Activated CD4-positive, CD25-positive, alpha-beta regulatory T cell treated with anti-CD3 and anti-CD28 coated beads, Interleukin-2, amount 50 U/mL, for 16 hours (primary cell): ENCODE results near the gene NDRG2.
"Not testable (repeated sequence)": the region's sequence is repeated elsewhere in the genome, so short reads cannot be mapped to it uniquely, and the experiment has no call there.

Experiments used
- DNase-seq: peaks from one replicate; pipeline ENCODE4 v3.0.0-alpha.2; 2020; ENCODE audit warnings: low read depth, low spot score

NDRG2 gene

DNA sequence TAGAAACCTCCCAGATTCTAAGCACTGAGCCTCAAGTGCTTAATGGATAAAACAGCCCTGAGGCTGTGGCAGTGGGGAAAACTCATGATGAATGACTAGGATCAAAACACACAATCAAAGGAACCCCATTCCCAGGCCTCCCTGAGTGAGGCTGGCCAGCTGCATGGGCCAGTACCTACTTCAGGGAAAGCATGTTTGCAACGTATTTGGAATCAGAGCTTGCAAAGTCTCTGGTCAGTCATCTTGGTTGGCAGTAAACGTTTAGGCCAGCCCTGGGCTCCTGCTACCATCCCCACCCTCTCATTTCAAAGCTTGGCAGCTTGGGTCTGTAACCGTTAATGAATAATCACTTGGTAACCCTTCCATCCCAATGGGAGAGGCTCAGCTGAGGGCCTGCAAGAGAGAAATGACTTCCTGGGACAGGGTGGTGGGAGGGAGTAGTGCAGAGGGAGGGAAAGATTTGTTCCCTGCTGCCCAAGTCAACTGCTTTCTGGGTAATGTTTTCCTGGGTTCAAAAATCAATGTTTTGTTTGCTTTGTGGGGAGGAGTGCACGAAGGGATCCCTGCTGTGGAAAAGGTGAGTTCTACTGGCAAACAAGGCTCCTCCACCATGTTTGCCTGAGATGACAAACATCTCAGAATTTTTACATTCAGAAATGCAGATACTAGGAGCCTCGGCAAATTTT is 30.7 kb upstream of the NDRG2 start:
- DNase-seq: no peak

DNA sequence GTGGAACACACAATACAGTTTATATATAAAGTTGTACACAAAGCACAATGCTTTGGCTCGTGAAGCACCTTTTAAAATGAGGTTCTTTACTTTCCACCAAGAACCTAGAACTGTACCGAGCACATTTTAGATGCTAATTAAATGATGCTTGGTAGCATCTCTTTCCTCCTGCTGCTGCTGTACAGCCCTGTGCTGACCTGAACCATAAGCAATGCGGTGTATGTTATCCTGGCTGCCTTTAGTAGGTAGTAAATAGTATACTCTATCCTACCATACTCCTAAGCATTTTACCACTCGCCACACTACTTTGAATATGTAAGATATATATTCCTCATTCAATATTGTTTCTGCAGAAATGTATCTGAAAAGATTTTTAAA is 29.9 kb upstream of the NDRG2 start:
- DNase-seq: no peak

DNA sequence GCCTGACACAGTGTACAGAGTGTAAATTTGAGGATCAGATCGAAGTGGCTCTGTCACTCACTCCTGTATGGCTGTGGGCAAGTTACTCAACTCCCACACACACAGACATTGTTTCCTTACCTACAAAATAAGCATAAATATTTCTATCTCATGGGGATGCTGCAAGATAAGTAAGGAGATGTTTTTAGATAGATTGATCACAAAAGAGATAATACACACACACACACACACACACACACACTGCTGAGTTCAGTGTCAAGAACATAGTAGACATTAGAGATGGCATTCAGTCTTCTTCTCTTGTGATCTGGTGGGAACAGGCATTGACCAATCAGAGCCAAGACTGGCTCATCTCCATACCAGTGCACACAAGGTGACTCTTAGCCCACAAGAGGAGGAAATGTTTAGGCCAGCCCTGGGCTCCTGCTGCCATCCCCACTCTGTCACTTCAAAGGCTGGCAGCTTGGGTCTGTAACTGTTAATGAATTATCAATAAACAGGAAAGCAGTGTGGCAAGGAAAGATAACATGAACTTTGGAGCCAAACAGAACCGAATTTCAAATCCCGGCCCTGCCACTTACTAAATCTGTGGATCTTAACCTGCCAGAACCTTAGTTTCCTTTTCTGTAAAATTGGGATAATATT is 29.4 kb upstream of the NDRG2 start:
- DNase-seq: no peak

DNA sequence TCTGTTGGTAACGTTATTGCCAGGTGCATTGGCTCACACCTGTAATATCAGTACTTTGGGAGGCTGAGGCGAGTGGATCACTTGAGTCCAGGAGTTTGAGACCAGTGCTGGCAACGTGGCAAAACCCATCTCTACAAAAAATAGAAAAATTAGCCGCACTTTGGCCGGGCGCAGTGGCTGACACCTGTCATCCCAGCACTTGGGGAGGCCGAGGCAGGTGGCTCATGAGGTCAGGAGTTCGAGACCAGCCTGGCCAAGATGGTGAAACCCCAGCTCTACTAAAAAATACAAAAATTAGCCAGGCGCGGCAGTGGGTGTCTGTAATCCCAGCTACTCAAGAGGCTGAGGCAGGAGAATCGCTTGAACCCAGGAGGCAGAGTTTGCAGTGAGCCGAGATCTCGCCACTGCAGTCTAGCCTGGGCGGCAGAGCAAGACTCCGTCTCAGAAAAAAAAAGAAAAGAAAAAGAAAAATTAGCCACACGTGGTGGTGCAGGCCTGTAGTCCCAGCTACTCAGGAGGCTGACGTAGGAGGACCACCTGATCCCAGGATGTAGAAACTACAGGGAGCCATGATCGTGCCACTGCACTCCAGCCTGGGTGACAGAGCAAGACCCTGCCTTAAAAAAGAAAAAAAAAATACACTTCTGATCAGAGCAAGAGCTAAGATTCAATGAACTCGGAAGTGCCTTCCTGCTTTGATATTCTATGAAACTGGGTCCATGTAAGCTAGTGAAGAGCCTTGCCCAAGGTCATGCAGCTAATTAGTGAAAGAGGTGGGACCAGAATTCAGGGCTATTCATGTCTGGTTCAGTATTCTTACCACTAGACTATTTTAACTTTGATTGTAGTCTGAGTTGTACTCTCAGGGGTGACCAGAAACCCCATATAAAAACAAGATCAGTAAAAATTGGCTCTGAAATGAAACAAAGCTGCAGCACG is 28.6 kb upstream of the NDRG2 start:
- DNase-seq: no peak

DNA sequence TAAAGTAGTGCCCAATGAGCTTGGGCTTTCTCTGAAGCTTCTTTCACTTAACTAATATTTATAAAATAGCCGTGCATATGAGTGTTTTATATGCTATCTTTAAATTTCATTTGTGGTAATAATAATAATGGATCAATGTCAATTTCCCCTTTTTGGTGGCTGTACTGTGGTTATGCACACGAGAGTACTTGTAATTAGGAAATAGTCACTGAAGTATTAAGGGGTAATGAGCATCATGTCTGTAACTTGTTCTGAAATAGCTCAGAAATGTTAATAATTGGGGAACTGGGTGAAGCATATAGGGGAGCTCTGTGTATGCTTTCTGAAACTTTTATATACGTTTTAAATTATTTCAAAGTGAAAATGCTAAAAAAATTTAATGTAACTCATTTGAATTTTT is 25.7 kb upstream of the NDRG2 start:
- DNase-seq: no peak

DNA sequence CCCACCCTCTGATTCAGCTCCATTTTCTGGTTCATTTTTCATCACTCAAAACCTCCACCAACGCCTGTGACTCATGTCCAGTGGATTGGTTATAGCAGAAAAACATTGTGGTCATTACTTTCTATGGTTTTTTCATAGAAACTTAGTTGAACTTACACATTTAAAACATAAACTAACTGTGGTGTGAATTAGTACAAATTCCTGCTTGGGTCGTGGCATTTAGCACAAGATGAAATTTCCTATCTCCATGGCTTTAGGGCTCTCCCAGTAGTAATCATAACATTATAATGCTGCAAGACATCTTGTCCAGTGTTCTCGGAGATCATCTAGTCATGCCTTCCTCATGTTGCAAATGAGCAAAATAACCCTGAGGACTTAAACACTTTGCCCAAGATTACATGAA is 24.4 kb upstream of the NDRG2 start:
- no peak for DNase-seq

DNA sequence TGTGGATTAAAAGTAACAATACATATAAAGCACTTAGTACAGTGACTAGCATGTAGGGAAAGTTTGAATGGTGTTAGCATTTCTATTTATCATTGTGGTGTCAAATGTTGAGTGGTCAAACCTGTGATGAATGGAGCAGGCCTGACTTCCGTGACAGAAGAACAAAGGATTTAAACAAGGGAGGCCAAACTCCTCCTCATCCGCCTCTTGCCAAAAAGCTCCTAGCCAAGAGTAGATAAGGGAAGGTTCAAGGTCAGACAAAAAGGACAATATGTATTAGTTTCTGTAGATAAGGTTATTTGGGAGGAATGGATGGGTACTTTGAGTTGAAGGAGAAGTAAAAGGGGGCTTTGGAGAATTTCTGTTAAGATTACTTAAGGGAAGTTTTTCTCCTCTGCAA is 23.8 kb upstream of the NDRG2 start:
- no peak for DNase-seq

DNA sequence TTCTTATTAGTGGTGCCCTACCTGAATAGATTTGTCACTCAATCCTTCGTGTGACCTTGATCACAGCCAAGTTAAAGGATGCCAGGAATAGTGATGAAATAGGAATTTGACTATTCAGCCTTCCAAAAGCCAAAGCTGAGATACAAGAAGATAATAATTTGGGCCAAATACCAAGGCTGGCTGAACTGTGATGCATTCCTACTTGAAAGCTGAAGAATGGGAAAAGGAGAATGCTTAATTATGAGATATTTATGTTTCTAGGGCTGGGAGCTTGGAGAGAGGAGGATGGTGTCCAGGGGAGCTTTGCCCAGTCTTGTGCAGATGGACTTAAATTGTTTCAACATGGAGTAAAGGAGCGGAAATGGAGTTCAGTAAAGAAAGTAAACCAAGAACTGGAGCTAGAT is 22.5 kb upstream of the NDRG2 start:
- no peak for DNase-seq

DNA sequence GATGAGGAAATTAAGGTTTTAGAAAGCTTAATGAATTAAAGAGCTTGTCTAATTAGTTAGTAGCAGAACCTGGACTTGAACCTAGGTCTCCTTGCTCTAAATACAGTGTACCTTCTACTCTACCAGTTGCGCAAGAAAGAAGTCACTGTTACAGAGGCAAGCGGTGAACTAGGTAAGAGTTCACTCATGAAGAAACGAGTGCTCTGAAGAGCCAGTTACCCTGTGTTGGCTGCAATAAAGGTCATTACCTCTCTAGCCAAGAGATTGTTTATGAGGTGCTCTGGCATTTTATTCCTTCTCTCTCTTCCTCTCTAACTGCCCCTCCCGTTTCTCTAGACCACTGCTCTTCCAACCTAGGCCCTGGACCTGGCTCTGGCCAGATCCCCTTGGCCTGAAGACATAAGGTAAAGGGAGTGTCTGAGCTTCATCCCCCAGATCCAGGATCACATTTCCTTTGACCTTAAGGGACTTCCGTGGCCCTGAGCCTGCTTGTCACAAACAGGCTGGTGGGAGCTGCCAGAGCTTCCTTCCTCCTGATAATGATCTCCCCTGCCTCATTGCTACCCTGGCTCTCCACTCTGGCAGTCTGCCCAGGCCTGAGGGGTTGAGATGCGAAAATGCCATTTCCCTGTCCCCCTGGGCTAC is 19.2 kb upstream of the NDRG2 start:
- DNase-seq: no peak

DNA sequence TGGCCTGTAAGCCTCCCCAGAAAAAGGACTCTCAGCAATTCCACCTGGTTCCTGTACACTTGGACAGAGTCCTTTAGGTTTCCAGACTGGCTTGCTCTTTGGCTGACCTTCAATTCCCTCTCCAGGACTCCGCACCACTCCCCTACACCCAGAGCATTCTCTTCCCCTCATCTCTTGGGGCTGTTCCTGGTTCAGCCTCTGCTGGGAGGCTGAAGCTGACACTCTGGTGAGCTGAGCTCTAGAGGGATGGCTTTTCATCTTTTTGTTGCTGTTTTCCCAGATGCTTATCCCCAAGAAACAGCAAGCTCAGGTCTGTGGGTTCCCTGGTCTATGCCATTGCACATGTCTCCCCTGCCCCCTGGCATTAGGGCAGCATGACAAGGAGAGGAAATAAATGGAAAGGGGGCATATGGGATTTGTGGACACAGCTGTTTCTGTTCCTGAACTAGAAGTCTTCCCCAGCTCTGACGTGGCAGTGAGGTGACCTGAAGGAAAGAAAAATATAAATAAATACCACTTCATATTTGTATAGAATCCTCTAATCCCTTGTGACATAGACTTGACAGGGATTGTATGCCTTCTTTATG is 18.6 kb upstream of the NDRG2 start:
- DNase-seq: no peak

DNA sequence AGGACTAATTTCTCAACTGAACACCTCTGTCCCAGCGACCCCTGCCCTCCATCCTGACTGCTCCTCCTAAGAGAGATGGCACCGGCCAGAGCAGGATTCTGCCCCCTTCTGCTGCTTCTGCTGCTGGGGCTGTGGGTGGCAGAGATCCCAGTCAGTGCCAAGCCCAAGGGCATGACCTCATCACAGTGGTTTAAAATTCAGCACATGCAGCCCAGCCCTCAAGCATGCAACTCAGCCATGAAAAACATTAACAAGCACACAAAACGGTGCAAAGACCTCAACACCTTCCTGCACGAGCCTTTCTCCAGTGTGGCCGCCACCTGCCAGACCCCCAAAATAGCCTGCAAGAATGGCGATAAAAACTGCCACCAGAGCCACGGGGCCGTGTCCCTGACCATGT is 18.1 kb upstream of the NDRG2 start:
- no peak for DNase-seq

DNA sequence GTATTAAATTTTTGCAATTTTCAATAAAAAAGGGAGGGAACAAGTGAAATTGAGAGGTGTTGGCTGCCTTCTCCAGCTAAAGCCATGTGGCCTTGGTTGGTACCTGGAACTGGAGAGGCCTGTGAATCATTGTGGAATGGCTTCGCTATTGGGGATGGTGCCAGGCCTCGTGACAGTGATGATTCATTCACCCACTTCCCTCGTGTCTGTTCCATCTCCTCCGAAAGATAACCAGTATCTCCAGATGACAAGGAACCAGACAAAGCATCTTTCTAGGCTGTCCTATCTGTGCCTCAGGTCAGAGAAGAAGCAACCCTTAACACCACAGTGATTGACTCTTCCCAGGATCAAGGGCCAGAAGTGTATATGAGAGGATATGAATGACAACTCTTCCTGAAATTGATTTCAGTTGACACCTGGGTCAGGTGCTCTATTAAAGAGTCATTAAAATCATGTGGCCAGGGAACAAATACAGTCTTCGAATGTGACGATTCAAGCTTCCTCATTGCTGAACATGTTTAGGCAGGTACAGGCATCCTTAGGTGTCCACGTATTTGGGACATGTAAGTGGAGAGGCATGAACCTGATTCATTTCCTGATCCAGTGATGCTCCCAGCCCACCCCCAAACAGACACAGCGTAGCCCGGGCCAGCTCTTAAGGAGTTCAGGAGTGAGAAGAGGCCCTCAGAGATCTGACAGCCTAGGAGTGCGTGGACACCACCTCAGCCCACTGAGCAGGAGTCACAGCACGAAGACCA is 17.0 kb upstream of the NDRG2 start, which contains the start of gene RNASE7:
Gene RNASE7 (plus strand): TSS at position 687 of the 758 bp plus-strand sequence. CDS start 631 bp downstream, outside the sequence.
- DNase-seq: no peak

DNA sequence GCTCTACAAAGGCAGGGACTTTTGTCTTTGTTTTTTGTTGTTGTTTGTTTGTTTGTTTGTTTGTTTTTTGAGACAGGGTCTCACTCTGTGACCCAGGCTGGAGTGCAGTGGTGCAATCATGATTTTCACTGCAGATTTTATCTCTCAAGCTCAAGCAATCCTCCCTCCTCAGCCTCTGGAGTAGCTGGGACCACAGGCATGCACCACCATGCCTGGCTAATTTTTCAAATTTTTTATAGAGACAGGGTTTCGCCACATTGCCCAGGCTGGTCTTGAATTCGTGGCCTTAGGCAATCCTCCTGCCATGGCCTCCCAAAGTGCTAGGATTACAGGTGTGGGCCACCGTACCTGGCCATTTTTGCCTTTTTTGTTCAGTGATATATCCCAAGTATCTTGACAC is 16.1 kb upstream of the NDRG2 start:
- not testable (repeated sequence) for DNase-seq

DNA sequence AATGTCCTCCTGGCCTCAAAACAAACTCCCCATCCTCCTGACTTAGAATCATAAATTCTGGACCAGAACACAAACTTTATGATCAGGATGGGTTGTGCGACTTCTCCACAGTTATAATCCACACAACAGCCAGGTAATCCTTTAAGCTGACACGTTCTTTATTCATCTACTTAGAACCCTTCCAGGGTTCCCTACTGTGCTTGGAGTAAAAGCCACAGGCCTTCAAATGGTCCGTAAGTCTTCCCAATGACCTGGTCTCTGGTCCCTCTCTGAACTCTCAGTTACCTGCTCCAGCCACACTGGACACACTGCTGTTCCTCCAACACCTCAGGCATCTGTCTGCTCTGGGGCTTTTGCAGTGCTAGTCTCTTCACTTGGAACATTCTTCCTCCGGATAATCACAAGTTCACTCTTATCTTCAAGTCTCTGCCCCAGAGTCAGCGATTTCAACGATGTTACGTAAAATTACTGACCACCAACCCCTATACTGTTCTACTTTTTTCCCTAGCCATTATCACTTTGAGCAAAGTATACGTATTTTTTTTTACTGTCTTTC is 15.6 kb upstream of the NDRG2 start:
- DNase-seq: no peak

DNA sequence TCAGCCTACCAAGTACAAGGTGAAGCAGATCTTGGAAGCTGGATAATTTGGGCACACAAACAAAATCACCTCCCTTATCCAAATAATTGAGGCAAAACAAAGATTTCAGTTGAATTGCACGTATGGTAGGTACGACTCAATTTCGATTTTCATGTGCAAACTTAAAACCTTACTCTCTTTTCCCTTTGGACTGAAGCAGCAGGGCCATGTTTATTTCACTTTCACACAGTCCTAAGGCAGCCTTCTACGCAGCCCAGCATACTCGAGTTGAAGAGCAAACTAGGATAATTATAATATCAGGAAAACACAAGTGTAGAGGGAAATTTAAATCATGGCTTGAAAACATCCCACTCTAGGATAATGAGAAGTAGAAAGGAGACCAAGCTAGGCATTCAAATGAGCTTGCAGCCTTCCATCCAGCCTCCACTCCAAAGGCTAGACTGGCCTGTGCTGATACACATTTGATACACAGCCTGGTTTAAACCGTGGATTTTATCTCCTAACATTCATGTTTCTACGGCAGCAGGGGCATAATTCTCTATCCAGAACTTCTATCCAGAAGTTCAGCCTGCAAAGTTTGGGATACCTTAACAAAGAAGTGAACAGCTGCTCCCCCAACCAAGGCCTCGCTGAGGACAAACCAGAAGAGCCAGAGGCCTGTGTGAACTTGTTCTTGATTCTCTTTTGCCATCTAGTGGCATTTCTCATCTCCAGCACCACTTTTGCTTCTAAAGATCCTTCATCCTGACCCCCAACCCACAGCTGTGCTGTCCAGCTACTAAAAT is 14.9 kb upstream of the NDRG2 start:
- DNase-seq: no peak

DNA sequence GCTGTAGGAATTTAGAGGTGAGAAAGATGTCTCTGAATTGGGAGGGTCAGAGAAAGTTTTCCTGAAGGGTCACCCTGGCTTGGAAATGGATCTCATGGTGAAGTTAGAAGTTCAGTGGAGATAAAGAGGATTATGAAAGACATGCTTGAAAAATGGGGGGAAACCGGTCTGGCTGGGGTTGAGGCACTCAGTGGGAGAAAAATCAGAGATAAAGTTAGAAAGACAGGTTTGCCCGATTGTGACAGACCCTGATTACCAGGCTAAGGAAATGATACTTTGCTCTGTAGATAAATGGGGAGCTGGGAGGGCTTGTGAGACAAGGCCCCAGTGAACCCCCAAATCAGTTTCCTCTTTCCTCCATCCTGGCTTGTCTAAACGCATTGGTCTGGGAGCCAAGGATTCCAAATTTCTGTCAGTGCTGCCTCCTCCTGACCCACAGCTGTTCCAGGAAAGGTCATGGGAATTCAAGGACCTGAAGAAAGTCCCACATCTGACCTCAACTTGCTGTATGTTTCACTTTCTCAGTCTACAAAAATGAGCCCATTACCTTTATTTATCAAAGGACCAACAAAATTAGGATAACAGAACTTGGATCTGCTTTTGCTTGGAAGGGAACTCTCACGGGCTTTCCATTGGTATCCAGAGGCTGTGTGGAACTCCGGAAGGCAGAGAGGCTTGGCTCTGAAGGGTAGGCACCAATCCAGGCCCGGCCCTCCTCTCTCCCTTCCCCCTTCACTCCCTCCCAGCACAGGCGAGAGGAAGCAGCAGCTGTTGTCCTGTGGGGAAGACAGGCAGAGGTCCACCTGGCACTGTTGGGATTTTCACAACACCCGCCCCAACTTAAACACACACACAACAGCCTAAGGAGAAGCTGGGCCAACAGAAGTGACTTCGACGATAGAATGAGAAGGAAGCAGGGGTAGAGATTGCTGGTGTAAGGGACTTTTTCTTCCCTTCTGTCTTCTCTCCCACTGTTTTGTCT is 13.9 kb upstream of the NDRG2 start:
- no peak for DNase-seq

DNA sequence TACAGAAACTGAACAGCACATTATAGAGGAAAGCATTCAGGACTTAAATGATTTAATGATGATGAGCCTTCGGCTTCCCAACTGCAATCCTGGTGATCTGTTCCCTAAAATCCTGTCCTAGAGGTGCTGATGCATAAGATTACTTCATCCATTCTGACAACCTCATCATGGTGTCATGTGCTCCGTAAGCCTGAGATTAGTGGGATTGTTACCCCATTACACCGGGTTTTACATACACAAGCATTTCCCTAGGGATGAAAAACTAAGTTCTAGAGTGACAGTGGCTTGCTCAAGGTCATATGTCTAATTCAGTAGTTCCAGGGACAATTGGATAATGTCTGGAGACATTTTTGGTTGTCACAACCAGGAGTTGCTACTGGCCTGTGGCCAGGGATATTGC is 12.3 kb upstream of the NDRG2 start:
- DNase-seq: no peak

DNA sequence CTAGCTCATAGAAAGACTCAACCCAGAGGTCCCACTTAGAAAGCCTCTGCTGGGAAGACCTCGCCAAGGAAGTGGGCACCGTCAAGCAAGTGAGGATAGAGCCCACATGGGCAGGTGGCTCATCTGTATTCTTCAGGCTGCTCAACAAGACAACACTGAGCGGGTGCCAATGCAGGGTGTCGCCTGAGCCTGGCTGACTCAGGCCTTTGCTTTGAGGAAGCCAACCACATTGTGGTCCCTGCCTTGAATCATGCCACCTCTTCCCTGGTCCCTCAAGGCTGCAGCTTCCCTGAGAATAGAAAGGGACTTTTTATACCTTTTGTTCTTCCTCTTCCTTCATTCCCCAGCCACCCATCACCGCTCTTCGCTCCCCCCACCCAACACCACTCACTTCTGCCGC is 11.9 kb upstream of the NDRG2 start:
- DNase-seq: no peak

DNA sequence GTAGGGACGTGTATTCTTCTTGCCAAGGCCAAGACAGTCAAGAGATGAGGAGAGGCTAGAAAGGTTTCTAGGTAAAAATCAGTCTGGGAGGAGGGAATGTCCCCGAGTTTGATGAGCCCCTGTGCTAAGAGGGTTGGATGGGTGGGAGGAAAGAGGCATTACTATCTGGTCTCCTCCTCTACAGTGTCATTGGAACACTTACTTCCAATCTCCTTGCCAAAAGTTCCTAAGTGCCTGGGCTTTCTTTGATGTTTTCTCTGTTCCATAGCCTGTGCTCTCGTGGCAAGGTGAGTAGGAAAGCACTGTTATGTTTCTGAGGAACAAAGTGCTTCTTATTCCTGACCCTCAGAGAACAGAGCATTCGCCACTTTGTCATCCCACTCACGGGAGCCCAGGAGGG is 9.8 kb upstream of the NDRG2 start, which contains the start of gene RNASE13:
Gene RNASE13 (minus strand): TSS at position 101 of the 400 bp plus-strand sequence. CDS start 519 bp downstream, outside the sequence.
- no peak for DNase-seq
